ENCODE data around the gene SCNN1G. TPM values are rescaled to one million over a fixed set of nuclear protein-coding genes. Genes with fewer than 3 reads are reported as not detected.

The SCNN1G gene
- total RNA-seq, 2 experiments from 2014 or later, result not detected

DNA sequence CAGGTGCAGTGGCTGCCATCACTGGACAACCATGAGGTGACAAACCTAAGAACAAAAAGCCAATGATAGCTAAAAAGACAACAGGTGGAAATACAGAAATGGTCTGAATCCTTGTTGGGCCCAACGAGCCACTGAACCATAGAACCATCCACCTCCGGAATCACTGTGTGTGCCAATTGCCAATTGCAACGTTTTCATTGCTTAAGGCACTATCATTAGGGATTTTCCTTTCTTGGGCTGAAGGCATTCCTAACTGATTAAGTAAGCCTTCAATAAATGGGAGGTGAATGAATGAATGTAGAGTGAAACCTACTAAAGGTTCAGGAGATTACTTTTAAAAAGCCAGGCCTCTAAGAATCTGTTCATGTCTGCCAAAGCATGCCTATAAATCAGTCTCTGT, 36.9 kb upstream of the SCNN1G start:
- DNase-seq, result no peak
- Mint-ChIP-seq H3K27me3 (ENCODE audit: low read depth) (no peaks in the 10 kb centered on the region), H3K27ac (no peak overlapping the region), H3K9me3 (ENCODE audit: insufficient read depth) (no peaks in the 10 kb centered on the region), H3K4me1 (ENCODE audit: low read depth) (peaks cover 32% of the 10 kb centered on the region), H3K36me3 (ENCODE audit: low read depth) (no peaks in the 10 kb centered on the region), H3K4me3 (no peak overlapping the region)
- ChIA-PET CTCF (no interaction called here), POLR2A (no interaction called here)
- ATAC-seq, result no peak

GRCh38 chr16:23146877-23147601, 35.5 kb upstream of the SCNN1G start:
- Mint-ChIP-seq H3K27ac (no peak overlapping the region), H3K4me3 (no peak overlapping the region), H3K4me1 (ENCODE audit: low read depth) (peaks cover 32% of the 10 kb centered on the region), H3K36me3 (ENCODE audit: low read depth) (no peaks in the 10 kb centered on the region), H3K9me3 (ENCODE audit: insufficient read depth) (no peaks in the 10 kb centered on the region), H3K27me3 (ENCODE audit: low read depth) (peaks cover 3% of the 10 kb centered on the region)
- DNase-seq (no peak), ATAC-seq (no peak)
- ChIA-PET POLR2A (no interaction called here), CTCF (no interaction called here)

DNA sequence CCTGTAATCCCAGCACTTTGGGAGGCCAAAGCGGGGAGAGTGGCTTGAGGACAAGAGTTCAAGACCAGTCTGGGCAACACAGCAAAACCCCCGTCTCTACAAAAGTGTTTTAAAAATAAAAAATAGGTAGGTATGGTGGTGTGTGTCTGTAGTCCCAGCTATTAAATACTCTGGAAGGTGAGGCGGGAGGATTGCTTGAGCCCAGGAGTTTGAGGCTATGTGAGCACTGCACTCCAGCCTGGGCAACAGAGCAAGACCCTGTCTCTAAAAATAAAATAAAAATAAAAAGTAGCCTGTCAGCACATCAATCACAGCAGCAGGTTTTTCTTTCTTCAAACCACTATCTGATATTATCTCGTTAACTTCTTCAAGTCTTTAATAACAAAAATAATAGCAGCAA, 34.9 kb upstream of the SCNN1G start:
- DNase-seq, result no peak
- H3K4me3 Mint-ChIP-seq, result peak overlapping the region; percentile 90
- H3K27ac Mint-ChIP-seq, result no peak overlapping the region
- ATAC-seq, result no peak
- no peaks in the 10 kb centered on the region for H3K9me3 Mint-ChIP-seq (ENCODE audit: insufficient read depth)
- no peaks in the 10 kb centered on the region for H3K36me3 Mint-ChIP-seq (ENCODE audit: low read depth)
- ChIA-PET POLR2A (no interaction called here), CTCF (interaction anchor here (0.6 kb wide), 1 partner anchor 264 kb away, joined by 3 read pairs; no protein-coding TSS in a partner anchor)
- peaks cover 28% of the 10 kb centered on the region for H3K4me1 Mint-ChIP-seq (ENCODE audit: low read depth)
- peaks cover 3% of the 10 kb centered on the region for H3K27me3 Mint-ChIP-seq (ENCODE audit: low read depth)

GRCh38 chr16:23148166-23148512, 34.4 kb upstream of the SCNN1G start:
- no peaks in the 10 kb centered on the region for H3K36me3 Mint-ChIP-seq (ENCODE audit: low read depth)
- ChIA-PET POLR2A (no interaction called here), CTCF (interaction anchor here (0.6 to 1.0 kb wide), 2 partner anchors 53 to 265 kb away, joined by 3 read pairs; no protein-coding TSS in a partner anchor)
- H3K4me1 Mint-ChIP-seq (ENCODE audit: low read depth), result peaks cover 27% of the 10 kb centered on the region
- DNase-seq (no peak), ATAC-seq (no peak)
- H3K4me3 Mint-ChIP-seq, result peak overlapping the region; percentile 90
- no peaks in the 10 kb centered on the region for H3K9me3 Mint-ChIP-seq (ENCODE audit: insufficient read depth)
- H3K27ac Mint-ChIP-seq, result peak overlapping the region; percentile 79
- peaks cover 3% of the 10 kb centered on the region for H3K27me3 Mint-ChIP-seq (ENCODE audit: low read depth)

DNA sequence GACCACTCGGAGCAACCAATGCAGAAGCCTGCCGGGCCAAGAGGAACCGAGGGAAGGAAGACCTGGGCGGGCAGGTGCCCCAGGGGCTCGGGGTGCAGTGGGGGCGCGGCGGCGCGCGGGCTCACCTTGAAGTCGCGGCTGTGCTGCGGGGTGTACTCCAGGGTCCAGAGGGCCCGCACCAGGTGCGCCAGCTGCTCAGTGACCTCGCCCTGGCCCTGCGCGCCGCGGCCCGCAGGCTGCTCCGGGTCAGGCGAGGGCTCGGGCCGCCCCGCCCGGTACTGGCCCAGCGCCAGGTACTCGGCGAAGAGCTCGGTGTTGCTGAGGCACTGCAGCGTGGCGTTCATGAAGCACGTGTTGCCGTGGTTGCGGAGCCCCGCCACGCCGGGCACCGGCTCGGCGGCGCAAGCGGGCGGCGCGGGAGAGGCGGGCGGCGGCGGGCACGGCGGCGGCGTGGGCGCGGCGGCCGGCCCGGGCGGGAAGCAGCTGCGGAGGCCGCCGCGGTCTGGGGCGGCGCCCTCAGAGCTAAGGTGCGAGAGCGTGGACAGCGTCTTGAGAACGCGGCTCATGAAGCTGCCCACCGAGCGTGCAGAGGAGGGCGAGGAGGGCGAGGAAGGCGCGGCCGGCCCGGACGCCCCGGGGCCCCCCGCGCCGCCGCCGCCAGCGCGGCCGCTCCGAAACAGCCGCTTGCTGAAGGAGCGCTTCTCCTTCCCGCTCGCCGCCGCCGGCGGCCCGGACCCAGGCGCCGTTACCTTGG, 33.9 kb upstream of the SCNN1G start:
- POLR2A ChIA-PET, result no interaction called here
- peaks cover 27% of the 10 kb centered on the region for H3K4me1 Mint-ChIP-seq (ENCODE audit: low read depth)
- CTCF ChIA-PET, result interaction anchor here (1.0 to 1.6 kb wide), 3 partner anchors 35 to 286 kb away, joined by 3 to 4 read pairs (median 3); no protein-coding TSS in a partner anchor

DNA sequence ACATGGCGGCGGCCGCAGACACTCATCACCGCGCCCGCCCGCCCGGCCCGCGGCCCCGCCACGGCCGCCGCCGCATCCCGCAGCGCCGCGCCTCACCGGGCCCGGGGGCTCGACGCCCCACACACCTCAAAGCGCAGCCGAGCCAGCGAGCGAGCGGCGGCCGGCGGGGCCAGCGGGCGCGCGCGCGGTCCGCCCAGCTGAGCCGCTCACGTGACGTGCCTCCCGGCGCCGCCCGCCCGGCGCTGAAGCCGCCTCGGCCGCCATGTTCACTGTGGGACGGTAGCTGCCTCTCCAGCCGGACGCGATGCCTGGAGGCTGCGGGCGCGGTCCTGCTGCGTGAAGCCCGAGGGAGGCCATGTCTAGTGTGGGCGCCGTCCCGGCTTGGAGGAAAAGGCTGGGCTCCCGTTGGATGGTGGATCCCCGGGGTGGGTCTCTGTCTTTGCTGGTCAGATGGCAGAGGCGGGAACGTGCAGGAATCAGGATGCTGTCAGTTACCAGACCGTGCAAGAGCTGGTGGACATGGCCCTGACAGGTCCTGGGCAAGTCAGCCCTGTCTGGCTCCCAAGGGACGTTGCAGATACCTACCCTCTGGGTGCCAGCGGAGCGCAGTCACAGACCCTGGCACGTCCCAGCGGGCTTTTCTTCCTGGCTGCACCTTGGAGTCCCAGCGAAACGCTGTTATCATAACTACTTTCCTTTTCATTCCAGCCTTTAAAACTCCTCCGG, 33.1 kb upstream of the SCNN1G start, which contains the start of gene USP31:
Gene USP31 (minus strand): TSS at position 186 of the 726 bp plus-strand sequence. CDS start 182 bp downstream, at position 4.
- CTCF ChIA-PET, result interaction anchor here (1.0 to 1.6 kb wide), 3 partner anchors 34 to 285 kb away, joined by 3 to 4 read pairs (median 3); no protein-coding TSS in a partner anchor
- peak within 1 kb of the TSS; percentile 90 for H3K4me3 Mint-ChIP-seq
- peak; percentile 98 for ATAC-seq

More for the DNA sequence above, 33.9 kb upstream of the SCNN1G start:
- ATAC-seq (peak; percentile 46), DNase-seq (peak; percentile 53)
- peaks cover 3% of the 10 kb centered on the region for H3K27me3 Mint-ChIP-seq (ENCODE audit: low read depth)
- peak overlapping the region; percentile 90 for H3K4me3 Mint-ChIP-seq
- H3K9me3 Mint-ChIP-seq (ENCODE audit: insufficient read depth), result no peaks in the 10 kb centered on the region
- peak overlapping the region; percentile 79 for H3K27ac Mint-ChIP-seq
- H3K36me3 Mint-ChIP-seq (ENCODE audit: low read depth), result no peaks in the 10 kb centered on the region

GRCh38 chr16:23149993-23150364, 32.6 kb upstream of the SCNN1G start:
- ATAC-seq (no peak), DNase-seq (no peak)
- Mint-ChIP-seq H3K27me3 (ENCODE audit: low read depth) (peaks cover 7% of the 10 kb centered on the region), H3K27ac (peak overlapping the region; percentile 77), H3K9me3 (ENCODE audit: insufficient read depth) (no peaks in the 10 kb centered on the region), H3K36me3 (ENCODE audit: low read depth) (no peaks in the 10 kb centered on the region), H3K4me3 (peak overlapping the region; percentile 89), H3K4me1 (ENCODE audit: low read depth) (peaks cover 25% of the 10 kb centered on the region)
- CTCF ChIA-PET, result interaction anchor here (1.6 kb wide), 1 partner anchor 33 kb away, joined by 4 read pairs; no protein-coding TSS in a partner anchor
- POLR2A ChIA-PET, result interaction anchor here (0.5 kb wide), 1 partner anchor 539 kb away, joined by 3 read pairs; no protein-coding TSS in a partner anchor

More for the DNA sequence above, 33.1 kb upstream of the SCNN1G start, which contains the start of gene USP31:
- Mint-ChIP-seq H3K27me3 (ENCODE audit: low read depth) (peaks cover 5% of the 10 kb centered on the region), H3K4me1 (ENCODE audit: low read depth) (peaks cover 27% of the 10 kb centered on the region), H3K9me3 (ENCODE audit: insufficient read depth) (no peaks in the 10 kb centered on the region), H3K36me3 (ENCODE audit: low read depth) (no peaks in the 10 kb centered on the region), H3K27ac (peak within 1 kb of the TSS; percentile 79)
- POLR2A ChIA-PET, result interaction anchor here (0.5 kb wide), 1 partner anchor 539 kb away, joined by 3 read pairs; no protein-coding TSS in a partner anchor
- DNase-seq, result peak; percentile 92

DNA sequence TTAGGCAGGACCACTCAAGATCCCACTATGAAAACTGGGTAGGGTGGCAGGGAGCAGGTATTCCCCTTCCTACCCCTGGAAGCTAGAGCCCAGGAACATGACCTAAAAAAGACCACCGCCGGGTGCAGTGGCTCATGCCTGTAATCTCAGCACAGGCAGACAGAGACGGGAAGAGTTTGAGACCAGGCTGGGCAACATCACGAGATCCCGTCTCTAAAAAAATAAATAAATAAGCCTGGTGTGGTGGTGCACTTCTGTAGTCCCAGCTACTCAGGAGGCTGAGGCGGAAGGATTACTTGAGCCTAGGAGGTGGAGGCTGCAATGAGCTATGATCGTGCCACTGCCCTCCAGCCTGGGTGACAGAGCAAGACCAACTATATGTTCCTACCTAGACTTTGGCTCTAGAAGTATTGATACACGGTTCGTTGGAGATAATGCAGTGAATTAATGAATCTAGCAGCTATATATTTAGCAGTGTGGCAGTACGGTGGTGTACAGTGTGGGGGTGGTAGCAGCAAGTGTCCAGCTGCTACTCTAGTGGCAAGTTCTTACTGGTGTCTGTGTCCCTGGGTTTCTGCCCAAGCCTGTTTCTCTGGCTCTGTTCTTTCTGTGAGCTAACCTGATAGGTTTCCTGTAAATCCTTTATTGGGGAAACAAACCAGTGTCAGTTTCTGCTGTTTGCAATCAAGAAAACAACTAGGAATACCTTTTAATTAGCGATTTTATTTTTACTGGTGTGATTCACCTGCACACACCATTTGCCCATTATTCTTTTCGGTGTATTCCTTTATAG, 30.0 kb upstream of the SCNN1G start:
- ChIA-PET CTCF (interaction anchor here (1.1 kb wide), 1 partner anchor 56 kb away, joined by 4 read pairs; no protein-coding TSS in a partner anchor), POLR2A (no interaction called here)
- ATAC-seq (no peak), DNase-seq (no peak)
- H3K27me3 Mint-ChIP-seq (ENCODE audit: low read depth), result peaks cover 12% of the 10 kb centered on the region
- no peak overlapping the region for H3K4me3 Mint-ChIP-seq
- H3K4me1 Mint-ChIP-seq (ENCODE audit: low read depth), result peaks cover 27% of the 10 kb centered on the region
- no peaks in the 10 kb centered on the region for H3K9me3 Mint-ChIP-seq (ENCODE audit: insufficient read depth)
- no peaks in the 10 kb centered on the region for H3K36me3 Mint-ChIP-seq (ENCODE audit: low read depth)
- no peak overlapping the region for H3K27ac Mint-ChIP-seq

GRCh38 chr16:23155445-23156049, 27.0 kb upstream of the SCNN1G start:
- peaks cover 13% of the 10 kb centered on the region for H3K4me1 Mint-ChIP-seq (ENCODE audit: low read depth)
- H3K9me3 Mint-ChIP-seq (ENCODE audit: insufficient read depth), result no peaks in the 10 kb centered on the region
- H3K36me3 Mint-ChIP-seq (ENCODE audit: low read depth), result no peaks in the 10 kb centered on the region
- H3K4me3 Mint-ChIP-seq, result no peak overlapping the region
- ChIA-PET CTCF (interaction anchor here (1.0 kb wide), 1 partner anchor 26 kb away, joined by 3 read pairs; no protein-coding TSS in a partner anchor), POLR2A (no interaction called here)
- H3K27ac Mint-ChIP-seq, result no peak overlapping the region
- peak; percentile 12 for DNase-seq
- H3K27me3 Mint-ChIP-seq (ENCODE audit: low read depth), result peaks cover 18% of the 10 kb centered on the region
- no peak for ATAC-seq

GRCh38 chr16:23156110-23156509, 26.4 kb upstream of the SCNN1G start:
- ChIA-PET POLR2A (no interaction called here), CTCF (interaction anchor here (1.6 kb wide), 1 partner anchor 279 kb away, joined by 3 read pairs; no protein-coding TSS in a partner anchor)
- no peak for ATAC-seq
- no peak for DNase-seq
- Mint-ChIP-seq H3K4me1 (ENCODE audit: low read depth) (peaks cover 13% of the 10 kb centered on the region), H3K27me3 (ENCODE audit: low read depth) (peaks cover 20% of the 10 kb centered on the region), H3K27ac (no peak overlapping the region), H3K4me3 (no peak overlapping the region), H3K36me3 (ENCODE audit: low read depth) (no peaks in the 10 kb centered on the region), H3K9me3 (ENCODE audit: insufficient read depth) (no peaks in the 10 kb centered on the region)
